ENCODE results near the gene TRPC4AP.

DNA sequence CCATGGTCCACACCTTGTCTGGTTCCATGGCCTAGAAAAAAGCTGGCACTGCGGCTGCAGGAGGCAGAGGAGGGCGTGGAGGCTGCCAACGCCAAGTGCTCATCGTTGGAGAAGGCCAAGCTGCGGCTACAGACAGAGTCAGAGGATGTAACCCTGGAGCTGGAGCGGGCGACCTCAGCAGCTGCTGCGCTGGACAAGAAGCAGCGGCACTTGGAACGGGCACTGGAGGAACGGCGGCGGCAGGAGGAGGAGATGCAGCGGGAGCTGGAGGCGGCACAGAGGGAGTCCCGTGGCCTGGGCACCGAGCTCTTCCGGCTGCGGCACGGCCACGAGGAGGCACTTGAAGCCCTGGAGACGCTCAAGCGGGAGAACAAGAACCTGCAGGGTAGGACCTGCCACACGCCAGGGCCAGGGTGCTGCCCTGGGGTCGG is 93.6 kb downstream of the TRPC4AP start:
- TF ChIP-seq, protein P1, sequence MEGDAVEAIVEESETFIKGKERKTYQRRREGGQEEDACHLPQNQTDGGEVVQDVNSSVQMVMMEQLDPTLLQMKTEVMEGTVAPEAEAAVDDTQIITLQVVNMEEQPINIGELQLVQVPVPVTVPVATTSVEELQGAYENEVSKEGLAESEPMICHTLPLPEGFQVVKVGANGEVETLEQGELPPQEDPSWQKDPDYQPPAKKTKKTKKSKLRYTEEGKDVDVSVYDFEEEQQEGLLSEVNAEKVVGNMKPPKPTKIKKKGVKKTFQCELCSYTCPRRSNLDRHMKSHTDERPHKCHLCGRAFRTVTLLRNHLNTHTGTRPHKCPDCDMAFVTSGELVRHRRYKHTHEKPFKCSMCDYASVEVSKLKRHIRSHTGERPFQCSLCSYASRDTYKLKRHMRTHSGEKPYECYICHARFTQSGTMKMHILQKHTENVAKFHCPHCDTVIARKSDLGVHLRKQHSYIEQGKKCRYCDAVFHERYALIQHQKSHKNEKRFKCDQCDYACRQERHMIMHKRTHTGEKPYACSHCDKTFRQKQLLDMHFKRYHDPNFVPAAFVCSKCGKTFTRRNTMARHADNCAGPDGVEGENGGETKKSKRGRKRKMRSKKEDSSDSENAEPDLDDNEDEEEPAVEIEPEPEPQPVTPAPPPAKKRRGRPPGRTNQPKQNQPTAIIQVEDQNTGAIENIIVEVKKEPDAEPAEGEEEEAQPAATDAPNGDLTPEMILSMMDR (IDR thresholded peaks at IDR 0.05; ENCODE audit: low read length), result no peak
- TF ChIP-seq EZH2 (optimal IDR thresholded peaks at IDR 0.05; ENCODE audit: low read depth, low read length), result no peak
- no peak for TF ChIP-seq EZH2phosphoT487 (IDR thresholded peaks at IDR 0.05; ENCODE audit: low read length)
